MM.1S (cell line): ENCODE measurements around the gene TMEM150B.

ENCODE experiments used
- DNase-seq: peaks from one replicate; pipeline ENCODE4 v3.0.0-alpha.2; 2015
- H2AFZ ChIP-seq: fragments of 300-600 bp; sonication (generic); 2 replicates; pipeline ENCODE4 v1.6.0; 2016; ENCODE audit warnings: antibody characterized with exemption, low read length
- H3F3A ChIP-seq: fragments of 300-600 bp; sonication (generic); 2 replicates; pipeline ENCODE4 v1.6.1; 2016; ENCODE audit warnings: mild to moderate bottlenecking, antibody characterized with exemption, low read length, moderate library complexity, mixed read lengths; ENCODE audit not compliant: insufficient read depth
- H3K27ac ChIP-seq: fragments of 300-600 bp; sonication (generic); 2 replicates; pipeline ENCODE4 v1.5.1; 2016; ENCODE audit warnings: mild to moderate bottlenecking, low read length
- H3K27me3 ChIP-seq: fragments of 300-600 bp; sonication (generic); replicated peaks from 2 replicates; pipeline ENCODE4 v1.6.0; 2016; ENCODE audit warnings: low read length; ENCODE audit not compliant: insufficient read depth
- H3K36me3 ChIP-seq: fragments of 300-600 bp; sonication (generic); replicated peaks from 2 replicates; pipeline ENCODE4 v1.6.1; 2016; ENCODE audit warnings: mild to moderate bottlenecking, low read length, mixed read lengths; ENCODE audit not compliant: insufficient read depth
- H3K4me1 ChIP-seq: fragments of 300-600 bp; sonication (generic); 2 replicates; pipeline ENCODE4 v1.6.1; 2016; ENCODE audit warnings: low read length, mixed read lengths
- H3K4me2 ChIP-seq: fragments of 300-600 bp; sonication (generic); 2 replicates; pipeline ENCODE4 v1.6.0; 2016; ENCODE audit warnings: low read depth, low read length
- H3K4me3 ChIP-seq: fragments of 300-600 bp; sonication (generic); 2 replicates; pipeline ENCODE4 v1.5.1; 2016; ENCODE audit warnings: low read length, mixed read lengths
- H3K79me2 ChIP-seq: fragments of 300-600 bp; sonication (generic); 2 replicates; pipeline ENCODE4 v1.6.1; 2016; ENCODE audit warnings: mixed run types, low read length, mixed read lengths
- H3K9ac ChIP-seq: fragments of 300-600 bp; sonication (generic); 2 replicates; pipeline ENCODE4 v1.6.1; 2016; ENCODE audit warnings: low read length, mixed read lengths
- H3K9me2 ChIP-seq: fragments of 300-600 bp; sonication (generic); replicated peaks from 2 replicates; pipeline ENCODE4 v1.6.1; 2016; ENCODE audit warnings: mild to moderate bottlenecking, low read length, mixed read lengths; ENCODE audit not compliant: insufficient read depth
- H3K9me3 ChIP-seq: fragments of 300-600 bp; sonication (generic); replicated peaks from 2 replicates; pipeline ENCODE4 v1.6.1; 2016; ENCODE audit warnings: mild to moderate bottlenecking, low read length, mixed read lengths; ENCODE audit not compliant: insufficient read depth
- H4K20me1 ChIP-seq: fragments of 300-600 bp; sonication (generic); 2 replicates; pipeline ENCODE4 v1.6.1; 2016; ENCODE audit warnings: mild to moderate bottlenecking, low read length, moderate library complexity, mixed read lengths; ENCODE audit not compliant: insufficient read depth
- EZH2 ChIP-seq: fragments of 300-600 bp; sonication (generic); optimal IDR thresholded peaks from 2 replicates; pipeline ENCODE3; 2017; ENCODE audit warnings: low read depth, mild to moderate bottlenecking, antibody characterized with exemption, low read length, mixed read lengths
- EZH2phosphoT487 ChIP-seq: fragments of 300-600 bp; sonication (generic); IDR thresholded peaks from 2 replicates; pipeline ENCODE4 v1.6.1; 2018; ENCODE audit warnings: antibody characterized with exemption, low read length
- TF ChIP-seq, protein P1 (sequence below): fragments of 300-600 bp; sonication (generic); IDR thresholded peaks from 2 replicates; pipeline ENCODE4 v1.5.1; 2016; ENCODE audit warnings: antibody characterized with exemption, low read length, mixed read lengths

TMEM150B gene

DNA sequence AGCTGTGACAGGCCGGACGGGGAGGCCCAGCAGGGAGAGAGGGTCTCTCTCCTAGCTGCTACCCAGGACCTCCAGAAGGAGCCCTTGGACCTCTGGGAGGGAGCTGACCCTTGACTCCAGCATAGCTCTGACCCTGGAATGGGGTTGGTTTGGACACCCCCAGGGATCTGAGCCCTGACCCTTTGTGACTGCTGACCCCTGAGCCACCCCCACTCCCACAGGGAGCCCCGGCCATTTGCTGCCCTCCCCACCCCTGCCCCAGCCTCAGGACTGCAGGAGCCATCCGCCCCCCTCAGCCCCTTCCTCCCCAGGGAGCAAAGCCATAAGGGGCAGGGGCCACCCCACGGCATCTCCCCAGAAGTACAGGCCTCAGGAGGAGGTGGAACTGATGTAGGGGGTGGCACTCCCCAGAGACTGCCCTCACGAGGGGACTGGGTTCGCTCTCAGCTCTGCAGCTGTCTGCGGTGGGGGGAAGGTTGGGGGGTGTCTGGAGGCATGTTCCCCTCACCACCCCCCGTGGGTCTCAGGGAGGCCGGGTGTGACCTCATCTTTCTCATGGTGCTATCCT is 22.4 kb upstream of the TMEM150B start:
- no peak for DNase-seq
- H3K36me3 ChIP-seq = no peaks in the 10 kb centered on the region; the same call in 1 of the 2 replicates
- H3K9me3 ChIP-seq = no peaks in the 10 kb centered on the region
- peaks cover 20% of the 10 kb centered on the region for H3K27me3 ChIP-seq
- H3F3A ChIP-seq = no peaks in the 10 kb centered on the region; the same call in 1 of the 2 replicates
- H3K4me3 ChIP-seq = no peak overlapping the region
- H3K4me2 ChIP-seq = no peak overlapping the region
- peaks cover 3% of the 10 kb centered on the region; the same call in 1 of the 2 replicates for H3K79me2 ChIP-seq
- no peak overlapping the region for H3K9ac ChIP-seq
- H2AFZ ChIP-seq = no peak overlapping the region
- no peaks in the 10 kb centered on the region for H3K9me2 ChIP-seq
- H3K27ac ChIP-seq = no peak overlapping the region
- H3K4me1 ChIP-seq = no peaks in the 10 kb centered on the region
- no peaks in the 10 kb centered on the region for H4K20me1 ChIP-seq
- TF ChIP-seq, protein P1, sequence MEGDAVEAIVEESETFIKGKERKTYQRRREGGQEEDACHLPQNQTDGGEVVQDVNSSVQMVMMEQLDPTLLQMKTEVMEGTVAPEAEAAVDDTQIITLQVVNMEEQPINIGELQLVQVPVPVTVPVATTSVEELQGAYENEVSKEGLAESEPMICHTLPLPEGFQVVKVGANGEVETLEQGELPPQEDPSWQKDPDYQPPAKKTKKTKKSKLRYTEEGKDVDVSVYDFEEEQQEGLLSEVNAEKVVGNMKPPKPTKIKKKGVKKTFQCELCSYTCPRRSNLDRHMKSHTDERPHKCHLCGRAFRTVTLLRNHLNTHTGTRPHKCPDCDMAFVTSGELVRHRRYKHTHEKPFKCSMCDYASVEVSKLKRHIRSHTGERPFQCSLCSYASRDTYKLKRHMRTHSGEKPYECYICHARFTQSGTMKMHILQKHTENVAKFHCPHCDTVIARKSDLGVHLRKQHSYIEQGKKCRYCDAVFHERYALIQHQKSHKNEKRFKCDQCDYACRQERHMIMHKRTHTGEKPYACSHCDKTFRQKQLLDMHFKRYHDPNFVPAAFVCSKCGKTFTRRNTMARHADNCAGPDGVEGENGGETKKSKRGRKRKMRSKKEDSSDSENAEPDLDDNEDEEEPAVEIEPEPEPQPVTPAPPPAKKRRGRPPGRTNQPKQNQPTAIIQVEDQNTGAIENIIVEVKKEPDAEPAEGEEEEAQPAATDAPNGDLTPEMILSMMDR = no peak
- no peak for TF ChIP-seq EZH2phosphoT487
- TF ChIP-seq EZH2 = no peak

DNA sequence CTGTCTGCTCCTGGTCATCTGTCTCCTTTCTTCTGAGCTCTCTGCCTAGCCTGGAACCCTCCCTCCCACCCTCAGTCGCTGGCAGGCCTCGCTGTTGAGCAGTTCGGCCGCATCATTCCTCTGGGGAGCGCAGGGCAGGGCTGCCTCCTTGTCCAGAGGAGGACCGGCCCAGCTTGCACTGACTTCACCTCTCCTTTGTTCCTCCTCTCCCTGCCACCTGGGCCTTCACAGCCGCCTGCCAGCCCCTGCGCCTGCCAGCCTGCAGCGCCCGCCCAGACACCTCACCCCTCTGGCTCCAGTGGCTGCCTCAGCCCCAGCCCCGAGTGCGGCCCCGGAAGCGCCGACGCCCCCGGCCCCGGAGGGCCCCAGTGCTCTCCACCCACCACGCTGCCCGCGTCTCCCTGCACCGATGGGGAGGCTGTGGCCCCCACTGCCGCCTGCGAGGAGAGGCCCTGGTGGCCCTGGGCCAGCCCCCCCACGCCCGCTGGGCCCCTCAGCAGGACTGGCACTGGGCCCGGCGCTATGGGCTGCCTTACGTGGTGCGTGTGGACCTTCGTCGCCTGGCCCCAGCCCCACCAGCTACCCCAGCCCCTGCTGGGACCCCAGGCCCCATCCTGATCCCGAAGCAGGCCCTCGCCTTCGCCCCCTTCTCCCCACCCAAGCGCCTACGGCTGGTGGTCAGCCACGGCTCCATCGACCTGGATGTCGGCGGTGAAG is 21.7 kb upstream of the TMEM150B start:
- H3K9me2 ChIP-seq = no peaks in the 10 kb centered on the region
- H3K4me3 ChIP-seq = no peak overlapping the region
- no peaks in the 10 kb centered on the region for H3K4me1 ChIP-seq
- DNase-seq = no peak
- no peak overlapping the region for H3K4me2 ChIP-seq
- H3K36me3 ChIP-seq = no peaks in the 10 kb centered on the region; the same call in 1 of the 2 replicates
- no peak for TF ChIP-seq EZH2phosphoT487
- no peak for TF ChIP-seq EZH2
- TF ChIP-seq, protein P1 = no peak
- H2AFZ ChIP-seq = no peak overlapping the region
- H3K9ac ChIP-seq = no peak overlapping the region
- H3F3A ChIP-seq = no peaks in the 10 kb centered on the region; the same call in 1 of the 2 replicates
- no peak overlapping the region for H3K27ac ChIP-seq
- peaks cover 7% of the 10 kb centered on the region for H3K79me2 ChIP-seq
- H4K20me1 ChIP-seq = no peaks in the 10 kb centered on the region
- no peaks in the 10 kb centered on the region for H3K9me3 ChIP-seq
- H3K27me3 ChIP-seq = peaks cover 13% of the 10 kb centered on the region

DNA sequence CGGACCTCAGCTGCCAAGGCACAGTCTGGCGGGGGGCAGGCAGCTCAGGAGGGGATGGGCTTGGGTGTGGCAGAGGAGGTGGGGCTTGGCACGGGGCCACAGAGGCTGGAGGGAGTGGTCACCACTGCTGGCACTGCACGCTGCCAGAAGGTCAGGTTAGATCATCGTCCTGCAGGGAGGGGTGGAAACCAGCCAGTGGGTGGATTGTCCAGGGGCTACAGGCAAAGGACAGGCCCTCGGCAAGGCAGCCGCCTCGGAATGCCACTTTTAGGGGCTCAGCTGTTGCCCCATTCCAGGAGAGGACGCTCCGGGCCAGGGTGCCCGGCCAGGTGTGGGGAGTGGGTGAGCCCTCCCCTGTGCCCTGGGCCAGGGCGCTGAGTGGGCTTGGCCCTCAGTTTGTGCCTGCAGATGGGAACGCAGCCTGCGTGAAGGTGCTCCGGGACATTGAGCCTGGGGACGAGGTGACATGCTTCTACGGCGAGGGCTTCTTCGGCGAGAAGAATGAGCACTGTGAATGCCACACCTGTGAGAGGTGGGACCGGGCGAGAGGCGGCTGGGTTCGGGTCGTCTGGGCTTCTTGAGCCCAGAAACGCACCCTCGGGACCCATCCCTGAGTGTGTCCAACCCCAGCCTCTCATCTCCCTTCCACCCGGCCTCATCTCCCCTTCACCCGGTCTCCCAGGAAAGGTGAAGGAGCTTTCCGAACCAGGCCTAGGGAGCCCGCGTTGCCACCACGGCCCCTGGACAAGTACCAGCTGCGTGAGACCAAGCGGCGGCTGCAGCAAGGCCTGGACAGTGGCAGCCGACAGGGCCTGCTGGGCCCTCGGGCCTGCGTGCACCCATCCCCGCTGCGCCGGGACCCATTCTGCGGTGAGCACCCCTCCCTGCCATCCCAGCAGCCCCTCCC is 20.9 kb upstream of the TMEM150B start:
- no peaks in the 10 kb centered on the region; the same call in 1 of the 2 replicates for H3K36me3 ChIP-seq
- no peak for DNase-seq
- no peak overlapping the region for H3K4me2 ChIP-seq
- H3K4me3 ChIP-seq = no peak overlapping the region
- H3F3A ChIP-seq = no peaks in the 10 kb centered on the region; the same call in 1 of the 2 replicates
- H3K27ac ChIP-seq = no peak overlapping the region
- H3K9ac ChIP-seq = no peak overlapping the region
- H3K9me3 ChIP-seq = no peaks in the 10 kb centered on the region
- H3K4me1 ChIP-seq = no peaks in the 10 kb centered on the region
- no peak overlapping the region for H2AFZ ChIP-seq
- TF ChIP-seq EZH2phosphoT487 (no peak), EZH2 (no peak)
- TF ChIP-seq, protein P1 = no peak
- no peaks in the 10 kb centered on the region for H3K9me2 ChIP-seq
- H3K79me2 ChIP-seq = peaks cover 13% of the 10 kb centered on the region
- peaks cover 5% of the 10 kb centered on the region for H3K27me3 ChIP-seq
- no peaks in the 10 kb centered on the region for H4K20me1 ChIP-seq
